Stimulated activated CD8-positive, alpha-beta memory T cell treated with anti-CD3 and anti-CD28 coated beads, Interleukin-15, amount 100 ng/mL, for 1 hour (primary cell): Measurements from ENCODE around the gene DDX10.
"Not testable (repeated sequence)": the region's sequence is repeated elsewhere in the genome, so short reads cannot be mapped to it uniquely, and the experiment has no call there.

ENCODE experiments used
- DNase-seq: peaks from one replicate; pipeline ENCODE4 v3.0.0-alpha.2; 2020; ENCODE audit warnings: low read depth

DDX10 gene

DNA sequence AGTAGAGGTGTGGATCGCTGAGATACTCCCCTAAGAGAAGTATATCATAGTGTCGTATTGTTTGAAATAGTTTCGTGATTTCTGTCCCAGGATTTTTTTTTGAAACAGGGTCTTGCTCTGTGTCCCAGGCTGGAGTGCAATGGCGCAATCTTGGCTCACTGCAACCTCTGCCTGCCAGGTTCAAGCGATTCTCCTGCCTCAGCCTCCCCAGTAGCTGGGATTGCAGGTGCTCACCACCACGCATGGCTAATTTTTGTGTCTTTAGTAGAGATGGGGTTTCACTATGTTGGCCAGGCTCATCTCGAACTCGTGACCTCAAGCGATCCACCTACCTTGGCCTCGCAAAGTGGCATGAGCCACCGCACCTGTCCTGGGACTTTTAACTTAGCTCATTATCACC lies 159.1 kb downstream of the DDX10 start:
- not testable (repeated sequence) for DNase-seq

DNA sequence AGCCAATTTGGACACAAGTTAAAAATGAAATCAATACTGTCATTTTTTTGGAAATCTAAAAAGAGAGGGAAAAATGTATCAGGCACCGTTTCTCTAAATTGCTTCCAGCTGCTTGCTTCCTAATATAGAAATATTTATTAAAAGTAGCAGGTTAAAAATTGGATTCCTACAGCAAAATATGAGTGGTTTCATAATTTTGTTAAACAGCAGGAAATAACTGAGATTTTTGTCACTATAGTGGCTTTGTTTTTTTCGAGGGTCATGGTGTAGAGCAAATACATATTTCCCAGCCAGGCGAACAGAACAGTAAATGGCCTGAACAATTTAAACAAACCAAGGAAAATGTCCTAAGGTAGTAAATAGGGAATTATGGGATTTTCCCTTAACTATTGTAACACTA lies 159.7 kb downstream of the DDX10 start:
- no peak for DNase-seq

DNA sequence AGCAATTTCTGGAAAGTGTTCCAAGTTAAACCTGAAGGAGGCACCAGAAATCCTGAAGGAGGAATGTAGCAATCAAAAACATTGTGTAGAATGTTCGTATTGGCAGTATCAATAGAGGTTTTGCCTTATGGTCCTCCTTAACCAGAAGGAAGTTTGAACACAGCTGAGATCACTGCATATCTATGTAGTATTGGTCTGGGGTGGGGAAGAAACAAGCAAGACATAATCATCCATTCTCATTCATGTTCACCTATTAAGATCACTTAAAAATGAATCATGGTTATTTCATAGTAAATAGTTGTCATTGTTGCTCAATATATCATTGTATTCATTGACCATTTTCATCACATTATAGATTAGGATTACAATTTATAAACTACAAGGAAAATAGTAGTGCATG lies 160.5 kb downstream of the DDX10 start:
- DNase-seq = no peak

DNA sequence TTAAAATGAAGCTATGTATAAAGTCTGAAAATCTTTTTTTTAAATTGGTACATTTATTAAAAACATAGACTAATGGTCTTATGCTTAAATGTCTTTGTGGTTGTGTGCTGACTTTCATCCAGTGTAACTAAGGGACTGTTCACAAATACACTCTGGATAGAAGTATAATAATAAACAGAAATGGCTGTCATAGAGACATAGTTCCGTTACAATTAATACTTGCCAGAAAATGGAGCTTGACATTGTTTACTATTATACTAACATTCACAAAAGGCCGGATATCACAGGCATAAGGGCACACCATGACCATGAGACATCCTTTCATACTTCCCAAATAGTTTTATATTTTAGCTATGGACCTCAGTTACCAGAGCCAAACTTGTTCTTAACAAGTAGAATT lies 161.3 kb downstream of the DDX10 start:
- no peak for DNase-seq

DNA sequence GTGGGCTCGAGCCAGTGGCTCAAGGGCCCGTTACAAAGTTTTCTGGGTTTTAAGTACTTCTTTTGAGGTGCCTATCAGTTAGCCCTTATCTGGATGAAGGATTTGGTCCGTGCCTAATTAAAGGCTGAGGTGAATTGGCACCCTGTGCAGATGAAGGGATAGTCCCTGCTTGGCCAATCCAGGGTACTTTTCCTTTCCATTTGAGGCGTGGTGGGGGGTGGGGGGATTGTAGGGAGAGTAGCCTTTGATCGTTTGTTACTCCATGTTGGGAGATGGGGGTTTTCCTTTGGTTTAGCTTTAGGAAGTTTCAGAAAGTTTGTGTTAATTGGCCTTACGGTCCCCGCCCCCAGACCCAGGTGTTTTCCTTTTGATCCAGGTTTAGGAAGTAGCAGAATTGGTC lies 170.8 kb downstream of the DDX10 start:
- no peak for DNase-seq

DNA sequence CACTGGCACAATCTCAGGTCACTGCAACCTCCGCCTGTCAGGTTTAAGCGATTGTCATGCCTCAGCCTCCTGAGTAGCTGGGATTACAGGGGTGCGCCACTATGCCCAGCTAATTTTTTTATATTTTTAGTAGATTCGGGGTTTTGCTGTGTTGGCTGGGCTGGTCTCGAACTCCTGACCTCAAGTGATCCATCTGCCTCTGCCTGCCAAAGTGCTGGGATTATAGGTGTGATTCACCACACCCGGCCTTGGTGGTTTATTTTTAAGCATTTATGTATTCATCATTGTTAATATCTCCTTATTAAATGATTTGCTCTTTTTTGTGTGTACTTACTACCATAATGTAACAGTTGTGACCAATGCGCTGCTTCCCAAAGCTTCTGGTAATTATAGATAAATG lies 171.7 kb downstream of the DDX10 start:
- no peak for DNase-seq

DNA sequence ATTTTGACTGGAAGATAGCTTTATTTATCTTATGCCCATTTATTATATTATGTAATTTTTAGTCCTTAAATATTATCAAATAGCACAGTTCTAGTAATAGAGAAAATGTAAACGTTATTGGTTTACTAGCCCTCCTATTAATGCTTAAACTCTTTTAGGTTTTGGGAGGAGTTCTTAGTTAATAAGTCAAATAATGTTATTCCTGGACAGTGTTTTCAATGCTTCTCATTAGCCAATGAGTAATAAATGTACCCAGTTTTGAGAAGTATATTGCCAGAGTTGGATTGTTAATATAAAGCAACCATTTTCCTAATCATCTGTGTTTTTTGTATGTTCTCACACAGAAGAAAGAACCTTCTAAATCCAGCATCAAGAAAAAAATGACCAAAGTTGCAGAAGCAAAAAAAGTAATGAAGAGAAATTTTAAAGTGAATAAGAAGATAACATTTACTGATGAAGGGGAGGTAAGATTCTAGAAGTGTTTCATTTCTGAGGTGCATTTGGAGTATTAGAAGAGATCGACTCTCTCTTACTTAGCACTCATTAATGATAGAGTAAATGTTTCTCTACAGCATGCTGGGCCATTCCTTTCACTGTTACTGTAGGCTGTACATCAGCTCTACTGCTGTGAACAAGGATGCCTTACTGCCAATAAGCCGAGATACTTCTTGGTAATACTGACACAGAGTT lies 173.4 kb downstream of the DDX10 start:
- DNase-seq = no peak

DNA sequence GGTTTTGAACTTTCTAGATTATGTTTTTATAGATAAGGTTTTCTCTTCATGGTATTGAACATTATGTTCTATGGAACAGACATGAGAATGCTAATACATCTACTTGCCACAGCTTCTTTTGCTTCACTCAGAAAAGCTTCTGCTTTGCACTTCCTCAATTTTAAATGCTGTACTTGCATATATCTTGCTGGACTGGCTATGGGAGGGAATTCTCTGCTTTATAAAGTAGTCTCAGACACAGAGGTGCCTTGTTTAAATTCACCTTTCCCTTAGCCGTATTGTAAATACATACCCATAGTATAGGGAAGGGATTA lies 173.9 kb downstream of the DDX10 start:
- DNase-seq = no peak

DNA sequence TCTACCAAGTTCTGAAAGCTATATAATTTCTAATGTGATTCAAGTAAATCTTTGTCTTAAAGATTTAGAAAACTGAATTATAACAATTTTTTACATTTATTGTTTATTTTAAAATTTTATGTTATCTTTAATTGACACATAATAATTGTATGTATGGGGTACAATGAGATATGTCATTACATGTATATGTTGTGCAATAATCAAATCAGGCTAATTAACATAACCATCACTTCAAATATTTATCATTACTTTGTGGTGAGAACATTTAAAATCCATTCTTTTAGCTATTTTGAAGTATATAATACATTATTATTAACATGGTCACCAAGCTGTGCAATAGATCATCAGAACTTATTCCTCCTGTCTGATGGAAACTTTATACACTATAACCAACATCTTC lies 181.1 kb downstream of the DDX10 start:
- DNase-seq = no peak

DNA sequence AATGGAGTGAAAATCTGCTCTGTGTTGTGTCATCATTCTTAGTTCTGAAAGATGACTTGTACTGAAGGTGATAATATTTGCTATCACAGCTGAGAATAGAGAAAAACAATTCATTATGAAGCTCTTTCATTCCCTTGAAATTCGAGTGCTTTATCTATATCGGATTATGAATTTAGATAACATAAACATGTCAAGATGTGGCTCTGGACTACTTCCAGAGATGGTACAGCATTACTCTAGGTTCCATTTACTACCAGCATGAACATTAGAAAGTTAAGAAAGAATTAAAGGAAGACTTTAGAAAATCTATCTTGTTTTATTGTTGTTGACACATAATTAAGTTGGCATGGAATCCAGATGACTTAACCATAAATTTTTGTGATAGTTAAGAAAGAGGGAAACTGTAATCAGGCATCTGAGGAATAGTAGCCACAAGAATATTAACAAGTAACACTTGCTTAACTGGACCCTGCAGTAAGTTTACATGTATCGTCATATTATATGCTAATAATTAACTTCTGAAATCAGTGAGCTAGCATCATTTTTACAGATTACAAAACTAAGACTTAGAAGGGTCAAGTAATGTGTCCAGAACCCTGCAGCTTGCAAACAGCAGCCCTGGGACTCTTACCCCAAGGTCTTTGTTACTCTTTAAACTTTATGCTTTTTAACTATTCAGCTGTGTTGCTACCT lies 182.6 kb downstream of the DDX10 start:
- no peak for DNase-seq

DNA sequence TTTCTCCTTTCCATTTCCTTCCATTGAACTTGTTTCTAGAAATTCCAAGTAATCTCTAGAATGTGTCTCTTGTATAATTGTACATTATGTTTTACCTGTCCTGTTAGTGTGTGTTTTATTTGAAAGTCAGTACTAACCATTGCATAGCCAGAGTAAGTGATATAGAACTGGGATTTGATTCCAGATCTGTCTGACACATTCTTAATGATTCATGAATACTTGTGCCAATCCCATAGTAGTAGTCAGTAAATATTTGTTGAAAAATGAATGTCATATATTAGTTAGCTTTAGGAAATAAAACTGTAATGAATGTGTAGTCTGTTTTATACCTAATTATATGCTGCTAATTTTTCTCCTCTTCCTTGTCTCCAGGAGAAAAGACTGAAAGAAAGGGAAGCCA lies 186.9 kb downstream of the DDX10 start:
- no peak for DNase-seq

DNA sequence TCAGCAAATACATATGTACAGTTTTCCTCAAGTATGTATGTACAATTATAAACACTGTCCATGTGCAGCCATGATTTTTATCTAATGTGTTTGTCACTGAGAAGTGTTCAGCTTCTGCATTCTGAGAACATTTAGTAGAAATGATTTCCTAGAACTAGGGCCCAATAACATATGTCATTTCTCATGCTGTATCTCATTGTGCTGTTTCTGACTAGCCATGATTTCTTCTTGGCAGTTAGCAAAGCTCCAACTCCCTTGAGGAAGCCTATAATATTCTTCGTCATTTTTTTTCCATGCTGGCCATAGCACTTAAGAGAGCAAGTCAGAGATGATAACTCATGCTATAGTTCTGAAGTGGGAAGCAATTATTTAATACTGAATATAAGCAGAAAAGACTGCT lies 187.8 kb downstream of the DDX10 start:
- no peak for DNase-seq

DNA sequence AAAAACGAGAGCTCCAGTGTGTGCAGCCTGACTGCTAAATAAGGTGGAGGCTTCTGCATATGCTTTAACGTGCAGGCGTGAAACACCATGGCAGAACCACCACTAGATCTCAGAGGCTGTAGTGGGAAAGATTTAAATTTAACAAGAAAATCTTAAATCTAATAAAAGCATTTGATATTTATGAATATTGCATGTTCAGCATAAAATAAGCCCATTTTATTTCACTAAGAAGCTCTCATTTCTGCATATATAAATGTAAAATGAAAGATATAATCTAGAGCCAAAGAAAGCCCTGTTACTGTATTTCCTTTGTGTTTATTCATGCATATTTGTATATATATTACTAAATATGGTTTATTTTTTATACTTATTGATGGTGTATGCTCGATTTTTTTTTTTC lies 188.3 kb downstream of the DDX10 start:
- DNase-seq = no peak

DNA sequence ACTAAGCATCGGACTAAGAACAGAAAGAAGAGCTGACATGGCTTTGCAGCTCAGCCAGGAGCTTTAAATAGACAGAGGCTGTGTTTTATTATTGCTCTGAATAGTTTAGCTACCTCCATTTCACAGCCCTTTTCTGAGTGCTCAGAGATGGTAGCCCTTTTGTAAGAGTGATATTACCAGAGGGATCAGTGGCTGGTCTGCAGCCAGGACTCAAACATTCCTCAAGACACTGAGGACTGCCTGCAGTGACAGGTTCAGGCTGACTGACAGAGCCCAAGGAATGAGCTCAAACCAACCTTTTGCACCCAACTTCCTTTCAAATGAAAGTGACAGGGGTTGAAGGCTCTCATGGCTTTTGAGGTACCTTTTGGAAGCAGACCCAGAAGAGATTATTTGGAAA lies 189.0 kb downstream of the DDX10 start:
- DNase-seq = no peak

DNA sequence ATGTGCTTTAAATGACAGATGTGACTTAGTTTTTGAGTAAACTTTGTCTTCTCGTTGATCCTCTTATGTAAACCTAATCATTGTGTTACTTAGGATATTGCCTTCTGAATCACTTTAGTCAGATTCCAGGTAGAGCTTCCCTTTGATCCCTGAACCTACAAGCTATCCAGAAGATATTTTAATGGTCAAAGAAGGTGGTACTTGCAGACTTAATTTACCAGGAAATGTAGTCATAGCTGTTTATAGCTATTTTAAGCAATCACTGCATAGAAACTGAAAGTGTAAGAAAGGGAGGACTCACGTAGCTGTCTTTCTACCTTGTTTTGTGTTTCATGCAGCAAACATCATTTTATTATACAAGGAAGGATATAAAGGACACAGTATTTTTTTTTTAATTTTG lies 189.5 kb downstream of the DDX10 start:
- no peak for DNase-seq

DNA sequence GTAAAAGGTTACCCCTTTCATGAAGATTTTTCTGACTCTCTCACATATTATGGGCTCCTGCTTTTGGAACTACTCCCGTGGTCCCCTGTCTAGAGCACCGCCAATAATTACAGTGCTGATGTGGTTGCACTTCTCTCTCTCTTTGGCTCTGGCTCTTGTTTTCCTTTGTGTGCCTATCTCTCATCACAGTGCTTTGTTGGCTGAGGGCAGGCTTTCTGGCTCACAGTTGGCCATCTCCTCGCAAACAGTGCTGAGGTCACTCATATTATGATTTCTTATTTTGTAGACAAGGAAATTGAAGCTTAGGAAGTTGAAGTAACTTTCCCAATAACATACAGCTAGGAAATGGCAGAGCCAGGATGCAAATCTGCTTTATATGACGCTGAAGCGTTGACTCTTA lies 192.5 kb downstream of the DDX10 start:
- DNase-seq = no peak

DNA sequence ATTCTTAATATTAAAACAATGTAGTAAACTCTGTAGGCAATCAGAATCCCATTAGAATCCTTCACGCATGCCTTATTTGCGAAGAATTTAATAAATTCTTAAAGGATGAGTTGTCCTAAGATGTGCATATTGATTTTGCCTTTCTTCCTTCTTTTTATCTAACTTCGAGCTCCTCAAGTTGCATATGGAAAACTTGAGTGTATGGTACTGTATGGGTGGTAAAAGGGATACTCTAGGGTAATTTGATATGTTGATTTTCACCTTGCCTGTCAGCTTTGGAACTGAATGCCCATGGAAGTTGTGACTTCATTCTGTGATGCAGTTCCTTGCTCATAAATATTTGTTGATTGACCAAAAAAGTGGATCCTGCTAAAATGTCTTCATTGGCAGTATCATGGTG lies 193.8 kb downstream of the DDX10 start:
- no peak for DNase-seq

DNA sequence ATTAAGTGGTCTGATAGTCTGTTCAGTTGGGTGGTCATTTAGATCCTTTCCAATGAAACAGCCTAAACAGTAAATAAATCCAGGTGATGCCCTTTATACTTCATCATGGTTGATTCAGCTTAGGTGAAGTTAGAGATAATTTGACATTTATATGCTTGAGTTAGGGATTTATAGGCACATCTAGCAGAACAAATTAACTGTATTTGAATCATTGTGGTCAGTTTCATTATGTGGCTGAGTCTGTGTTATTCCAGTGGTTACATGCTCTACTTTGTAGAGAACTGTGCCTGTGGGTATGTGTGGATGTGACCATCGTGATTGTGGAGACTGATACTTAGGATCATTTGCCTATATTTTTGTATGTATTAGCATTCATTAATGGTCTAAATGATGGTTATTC lies 194.6 kb downstream of the DDX10 start:
- no peak for DNase-seq

DNA sequence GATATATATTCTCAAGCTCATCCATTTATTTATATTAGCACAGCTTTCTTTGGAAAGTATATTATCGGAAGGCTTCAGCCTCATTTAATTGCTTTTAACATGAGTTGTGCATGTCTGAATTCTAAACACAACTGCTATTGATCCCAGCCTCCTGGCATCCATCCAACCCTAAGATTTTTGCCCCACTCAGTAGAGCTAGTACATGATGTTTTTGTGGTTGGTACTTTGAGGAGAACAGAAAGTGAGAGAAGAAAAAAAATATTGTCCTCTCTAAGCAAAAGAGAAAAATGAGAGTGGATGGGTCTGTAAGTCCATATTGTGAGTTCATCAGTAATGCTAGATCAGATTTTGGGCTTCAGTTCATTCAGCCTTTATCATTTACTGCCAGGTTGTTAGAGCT lies 198.7 kb downstream of the DDX10 start:
- DNase-seq = no peak

DNA sequence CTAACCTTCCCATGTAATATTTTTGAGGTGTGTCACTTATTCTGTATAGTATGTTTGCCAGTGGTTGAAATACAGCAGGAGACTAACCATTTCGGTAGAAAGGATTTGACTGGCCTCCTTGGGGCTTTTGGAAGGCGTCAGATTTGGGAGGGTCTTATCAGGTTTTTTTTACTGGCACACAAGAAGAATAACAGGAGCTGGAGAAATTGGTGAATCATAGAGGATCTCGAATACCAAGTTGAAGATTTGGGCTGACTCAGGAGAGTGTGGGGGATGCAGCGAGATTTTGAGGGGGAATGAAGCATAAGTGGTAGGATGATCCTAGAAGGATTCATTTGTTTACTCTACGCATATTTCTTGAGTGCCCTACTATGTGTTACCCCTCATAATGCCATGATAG lies 200.5 kb downstream of the DDX10 start:
- no peak for DNase-seq

DNA sequence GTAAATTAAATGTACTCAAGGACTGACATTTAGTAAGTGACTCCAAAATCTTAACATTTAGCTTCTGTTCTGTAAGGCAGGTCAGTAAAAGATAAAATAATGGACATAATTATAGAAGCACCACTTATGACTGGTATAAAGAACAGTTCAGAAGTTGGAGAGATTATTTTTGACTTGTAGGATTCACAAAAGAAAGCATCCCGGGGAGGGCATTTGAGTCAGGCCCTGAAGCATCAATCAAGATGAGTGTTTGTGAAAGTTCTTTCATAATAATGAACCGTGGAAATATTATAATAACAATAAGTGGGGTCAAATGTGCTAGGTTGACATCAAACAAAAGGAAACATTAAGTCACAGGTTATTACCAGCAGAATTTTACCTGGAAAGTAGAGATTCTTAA lies 201.9 kb downstream of the DDX10 start:
- DNase-seq = no peak

DNA sequence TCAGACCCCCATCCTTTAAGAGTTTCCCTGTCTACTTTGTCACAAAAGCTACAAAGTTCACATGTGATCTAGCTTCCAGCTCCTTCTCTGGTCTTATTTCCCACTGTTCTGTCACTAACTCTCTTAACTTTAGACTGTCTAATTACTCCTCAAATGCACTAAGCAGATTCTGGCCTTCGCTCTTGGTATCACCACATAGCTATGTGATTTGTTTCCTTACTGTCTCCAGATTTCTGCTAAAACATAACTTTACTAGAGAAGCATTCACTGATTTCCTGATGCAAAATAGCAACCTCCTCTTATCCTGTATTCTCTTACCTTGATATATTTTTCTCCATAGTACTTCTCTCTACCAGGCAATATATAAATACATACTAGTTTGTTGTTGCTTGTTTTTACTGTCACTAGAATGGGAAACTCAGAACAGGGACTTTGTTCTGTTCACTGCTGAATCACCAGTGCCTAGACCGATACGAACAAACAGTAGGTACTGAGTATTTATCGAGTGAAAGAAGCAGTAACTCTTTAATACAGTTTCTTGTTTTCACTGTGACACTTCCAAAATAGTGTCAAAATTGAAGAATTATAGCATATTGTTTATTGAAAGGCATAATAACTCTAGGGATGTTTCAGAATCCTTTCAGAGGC lies 205.6 kb downstream of the DDX10 start:
- DNase-seq = no peak

DNA sequence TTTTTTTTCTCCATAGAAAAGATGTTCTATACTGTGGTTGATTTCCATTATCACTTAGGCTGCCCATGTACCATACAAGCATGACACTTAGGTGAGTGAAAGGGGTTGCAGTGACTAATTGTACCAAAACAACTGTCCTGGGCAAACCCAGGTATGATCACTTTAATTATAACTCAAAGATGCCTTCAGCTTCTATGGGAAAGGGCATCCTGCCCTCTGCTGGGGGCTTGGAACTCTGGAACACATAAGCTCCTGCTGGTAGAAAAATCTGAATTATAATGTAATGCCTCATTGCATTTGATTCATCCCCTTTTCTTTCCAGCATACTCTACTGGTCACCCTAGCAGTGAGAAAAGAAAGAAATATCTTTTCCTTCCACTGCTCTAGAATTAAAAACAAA lies 206.3 kb downstream of the DDX10 start:
- DNase-seq = no peak

DNA sequence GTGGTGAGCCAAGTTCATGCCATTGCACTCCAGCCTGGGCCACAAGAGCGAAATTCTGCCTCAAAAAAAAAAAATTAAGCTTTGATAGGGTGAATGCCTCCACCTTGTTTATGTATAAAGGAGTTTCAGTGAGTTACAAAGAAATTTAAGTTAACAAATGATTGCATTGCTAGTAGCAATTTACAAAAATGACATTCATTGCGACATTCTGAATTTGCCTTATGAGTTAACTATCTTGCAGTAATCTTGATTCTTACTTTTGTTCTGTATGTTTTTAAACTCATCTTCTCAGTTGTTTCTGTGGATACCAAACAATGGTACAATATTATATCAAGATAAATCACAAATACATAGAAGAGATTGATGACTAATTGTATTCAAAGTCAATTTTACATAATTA lies 207.0 kb downstream of the DDX10 start:
- DNase-seq = no peak
